ENCODE measurements around the gene CTNNA3.

DNA sequence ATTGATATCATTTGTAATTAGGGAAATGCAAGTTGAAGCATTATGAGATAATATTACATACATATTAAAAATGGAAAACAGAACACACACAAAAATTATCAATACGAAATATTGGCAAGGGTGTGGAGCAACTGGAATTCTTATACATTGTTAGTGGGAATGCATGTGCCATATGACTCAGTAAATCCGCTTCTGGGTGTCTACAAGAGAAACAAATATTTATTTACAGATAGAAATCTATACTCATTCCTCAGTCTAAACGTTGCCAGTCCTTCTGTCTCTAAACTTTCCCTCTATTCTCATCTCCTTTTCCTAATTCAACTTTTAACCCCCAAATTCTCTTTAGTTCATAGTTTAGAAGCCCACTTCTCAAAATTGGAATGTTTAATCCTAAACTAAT lies 940.5 kb downstream of the CTNNA3 start:
- TF ChIP-seq CTCF (IDR thresholded peaks at IDR 0.05; ENCODE audit: insufficient read depth, low read length, poor library complexity, severe bottlenecking): no peak
- no peak for TF ChIP-seq EZH2phosphoT487 (conservative IDR thresholded peaks at IDR 0.05; ENCODE audit: low read length)
